CD8-positive, alpha-beta memory T cell (primary cell): Measurements from ENCODE around the gene FAF1. TPM values are rescaled to one million over a fixed set of nuclear protein-coding genes. Genes with fewer than 3 reads are reported as not detected.

ENCODE experiments used
- CTCF ChIA-PET: fragments of 350-600 bp; sonication (Branson Sonifier 250); formaldehyde crosslinking; loops from one replicate; lab custom pipeline; 2021; ENCODE audit warnings: antibody characterized with exemption; lab: Charles Lee
- POLR2A ChIA-PET: fragments of 350-600 bp; sonication (Branson Sonifier 250); formaldehyde crosslinking; loops from one replicate; lab custom pipeline; 2021; ENCODE audit warnings: antibody characterized with exemption; lab: Charles Lee
- DNase-seq, 5 donors: peaks; one replicate each; pipeline versions ENCODE4 v3.0.0 to v3.0.0-alpha.2; 2020 to 2022; ENCODE audit warnings: mixed read lengths in 1 of 5
- H3K27ac ChIP-seq: one replicate; pipeline ENCODE4 v1.7.0; 2013; ENCODE audit warnings: low read depth, mild to moderate bottlenecking, low read length, moderate library complexity
- H3K27me3 ChIP-seq: 2 replicates; pipeline ENCODE4 v1.7.0; 2013; ENCODE audit warnings: low read length, mild to moderate bottlenecking; ENCODE audit not compliant: insufficient read depth, poor library complexity, severe bottlenecking
- H3K36me3 ChIP-seq: 2 replicates; pipeline ENCODE4 v1.7.0; 2013; ENCODE audit warnings: mild to moderate bottlenecking, low read length, moderate library complexity; ENCODE audit not compliant: insufficient read depth
- H3K4me1 ChIP-seq: 2 replicates; pipeline ENCODE4 v1.7.0; 2013; ENCODE audit warnings: mild to moderate bottlenecking, low read length, moderate library complexity; ENCODE audit not compliant: insufficient read depth
- H3K4me3 ChIP-seq: 2 replicates; pipeline ENCODE4 v1.7.0; 2013; ENCODE audit warnings: mild to moderate bottlenecking, low read length
- H3K9me3 ChIP-seq: 2 replicates; pipeline ENCODE4 v1.7.0; 2013; ENCODE audit warnings: mild to moderate bottlenecking, low read length
- H3K27ac Mint-ChIP-seq, 8 donors: one replicate each; pipeline ENCODE4 v1.8.0; 2020 to 2021; ENCODE audit warnings: mixed read lengths in 8 of 8, mild to moderate bottlenecking in 6 of 8, inconsistent platforms in 3 of 8, moderate library complexity in 3 of 8
- H3K27me3 Mint-ChIP-seq, 2 donors: one replicate each; pipeline ENCODE4 v1.8.0; 2020 to 2021; ENCODE audit warnings: mixed read lengths in 2 of 2, mild to moderate bottlenecking in 1 of 2, moderate library complexity in 1 of 2
- H3K36me3 Mint-ChIP-seq, 3 donors: one replicate each; pipeline ENCODE4 v1.8.0; 2020 to 2021; ENCODE audit warnings: mixed read lengths in 3 of 3, inconsistent platforms in 1 of 3, mild to moderate bottlenecking in 1 of 3
- H3K4me1 Mint-ChIP-seq, 3 donors: one replicate each; pipeline ENCODE4 v1.8.0; 2020 to 2021; ENCODE audit warnings: mixed read lengths in 3 of 3, inconsistent platforms in 1 of 3, mild to moderate bottlenecking in 1 of 3
- H3K4me3 Mint-ChIP-seq, 7 donors: one replicate each; pipeline ENCODE4 v1.8.0; 2020 to 2021; ENCODE audit warnings: mixed read lengths in 7 of 7, mild to moderate bottlenecking in 6 of 7, moderate library complexity in 4 of 7, inconsistent platforms in 2 of 7
- H3K9me3 Mint-ChIP-seq, 5 donors: one replicate each; pipeline ENCODE4 v1.8.0; 2020 to 2022; ENCODE audit warnings: mixed read lengths in 5 of 5, mild to moderate bottlenecking in 3 of 5, moderate library complexity in 2 of 5, inconsistent platforms in 1 of 5
- polyA plus RNA-seq: library from polyadenylated mRNA; unstranded; fragments of 300-500 nt; fragmentation: Illumina TruSeq; gene quantifications from one replicate; pipeline ENCODE4 v1.2.3, GENCODE V29; 2021
- total RNA-seq, 2 experiments: library from RNA; stranded (reverse); gene quantifications; one replicate each; pipeline ENCODE4 v1.2.3, GENCODE V29; 2021

Gene FAF1
- total and polyA plus RNA-seq, 3 experiments from 2014 or later, result 66.4 to 87.1 (median 78.2) TPM

DNA sequence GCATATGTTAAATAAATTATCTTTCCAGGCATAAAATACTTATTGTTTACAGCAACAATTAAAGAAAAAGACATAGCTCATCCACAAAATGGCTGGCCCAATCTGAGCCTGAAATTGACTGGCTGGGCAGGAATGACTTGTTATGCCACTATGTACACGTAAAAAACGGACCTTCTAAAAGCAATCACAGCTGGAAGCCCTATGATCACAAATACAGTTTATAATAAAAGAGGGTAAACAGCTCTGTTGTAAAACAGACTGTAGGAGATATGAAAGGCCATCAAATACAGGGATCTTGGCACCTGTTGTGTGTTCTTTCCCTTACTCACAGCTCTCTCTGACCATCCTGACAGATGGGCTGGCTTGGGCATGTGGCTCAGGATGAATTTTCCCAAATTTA lies 466.4 kb downstream of the FAF1 start:
- H3K4me3 ChIP-seq, result no peak overlapping the region
- H3K9me3 Mint-ChIP-seq, result peaks cover 5 to 20% (median 18%) of the 10 kb centered on the region in 5 donors
- no peak overlapping the region for H3K4me3 Mint-ChIP-seq
- ChIA-PET POLR2A (no interaction called here), CTCF (no interaction called here)
- peaks cover 28 to 65% (median 53%) of the 10 kb centered on the region in 3 donors for H3K36me3 Mint-ChIP-seq
- H3K27me3 ChIP-seq, result no peaks in the 10 kb centered on the region
- no peaks in the 10 kb centered on the region for H3K27me3 Mint-ChIP-seq
- no peak overlapping the region for H3K27ac Mint-ChIP-seq
- no peak overlapping the region for H3K27ac ChIP-seq
- no peaks in the 10 kb centered on the region for H3K4me1 ChIP-seq
- H3K9me3 ChIP-seq, result no peaks in the 10 kb centered on the region
- no peak for DNase-seq
- H3K36me3 ChIP-seq, result peaks cover 24% of the 10 kb centered on the region
- peaks cover 0 to 18% (median 13%) of the 10 kb centered on the region in 3 donors for H3K4me1 Mint-ChIP-seq

DNA sequence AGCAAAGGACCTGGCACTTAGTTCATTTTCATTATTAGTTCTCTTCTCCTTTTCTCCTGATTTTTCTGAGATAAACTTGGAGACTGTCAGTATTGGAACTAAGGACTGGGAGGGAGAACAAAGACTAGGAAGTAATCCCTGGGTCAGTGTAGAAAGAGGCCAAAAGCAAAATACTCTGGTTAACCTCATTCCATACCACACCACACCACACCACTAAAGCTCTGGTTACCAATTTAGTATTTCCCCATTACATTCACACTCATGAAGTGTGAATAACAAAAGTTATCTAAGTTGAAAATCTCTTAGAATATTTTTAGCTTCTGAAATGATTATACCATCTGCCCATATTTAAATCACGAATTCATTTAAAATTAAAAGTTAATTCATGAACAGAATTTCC lies 467.9 kb downstream of the FAF1 start:
- Mint-ChIP-seq H3K4me1 (peaks cover 0 to 21% (median 13%) of the 10 kb centered on the region in 3 donors), H3K9me3 (peaks cover 4 to 11% (median 9%) of the 10 kb centered on the region in 5 donors), H3K36me3 (peaks cover 35 to 63% (median 56%) of the 10 kb centered on the region in 3 donors)

DNA sequence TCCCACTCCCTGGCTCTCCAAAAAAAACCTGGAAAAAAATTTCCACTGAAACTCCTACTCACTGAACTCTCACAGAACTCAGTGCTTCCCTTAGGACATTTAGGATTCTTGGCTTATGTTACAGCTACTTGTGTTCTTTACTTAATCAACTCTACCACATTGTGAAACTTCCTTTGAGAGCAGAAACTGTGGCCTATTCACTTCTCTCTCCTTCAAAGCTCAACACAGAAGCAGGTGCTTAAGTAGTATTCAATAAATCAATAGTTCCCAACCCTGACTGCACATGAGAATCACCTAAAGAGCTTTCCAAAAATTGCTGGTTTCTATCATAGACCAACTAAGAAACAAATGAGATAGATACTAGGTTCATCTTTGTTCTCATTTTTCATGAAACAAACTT lies 468.9 kb downstream of the FAF1 start:
- CTCF ChIA-PET, result no interaction called here
- no peaks in the 10 kb centered on the region for H3K4me1 ChIP-seq
- peaks cover 39 to 61% (median 57%) of the 10 kb centered on the region in 3 donors for H3K36me3 Mint-ChIP-seq

More for the DNA sequence above, 467.9 kb downstream of the FAF1 start:
- Mint-ChIP-seq H3K27ac (peak overlapping the region in 3 of 8 donors; percentile 14 to 68 (median 21)), H3K27me3 (no peaks in the 10 kb centered on the region), H3K4me3 (no peak overlapping the region)
- H3K36me3 ChIP-seq, result peaks cover 24% of the 10 kb centered on the region
- H3K27ac ChIP-seq, result no peak overlapping the region
- H3K9me3 ChIP-seq, result no peaks in the 10 kb centered on the region
- no peak overlapping the region for H3K4me3 ChIP-seq
- ChIA-PET POLR2A (no interaction called here), CTCF (no interaction called here)
- no peaks in the 10 kb centered on the region for H3K4me1 ChIP-seq
- no peak for DNase-seq
- no peaks in the 10 kb centered on the region for H3K27me3 ChIP-seq

DNA sequence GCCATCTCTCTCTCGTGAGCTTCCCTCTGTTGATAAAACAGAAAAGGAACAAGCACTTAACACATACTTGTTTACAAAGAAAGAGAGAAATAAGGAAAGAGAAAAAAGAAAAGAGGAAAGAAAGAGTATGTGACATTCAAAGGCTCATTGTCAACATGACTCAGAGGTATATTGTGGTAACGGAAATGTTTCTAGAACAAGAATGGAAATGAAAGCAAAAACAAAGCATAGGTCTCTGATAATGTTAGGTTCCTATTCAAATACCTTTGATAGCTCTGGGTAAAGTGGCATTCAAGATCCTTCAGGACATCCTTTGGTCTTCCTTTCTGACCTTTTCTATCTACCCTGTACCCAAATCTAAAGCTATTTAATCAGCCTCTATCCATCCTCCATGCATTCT lies 469.4 kb downstream of the FAF1 start:
- no peak for DNase-seq
- H3K4me1 ChIP-seq, result no peaks in the 10 kb centered on the region
- H3K9me3 Mint-ChIP-seq, result peaks cover 0 to under 1% (median 0%) of the 10 kb centered on the region in 5 donors
- peaks cover 0 to 31% (median 17%) of the 10 kb centered on the region in 3 donors for H3K4me1 Mint-ChIP-seq
- H3K36me3 ChIP-seq, result peaks cover 19% of the 10 kb centered on the region
- H3K9me3 ChIP-seq, result no peaks in the 10 kb centered on the region
- H3K27ac Mint-ChIP-seq, result peak overlapping the region in 7 of 8 donors; percentile 17 to 92 (median 79)
- no peaks in the 10 kb centered on the region for H3K27me3 Mint-ChIP-seq
- H3K4me3 Mint-ChIP-seq, result peak overlapping the region in 3 of 7 donors; percentile 30 to 79 (median 36)
- CTCF ChIA-PET, result no interaction called here
- H3K27me3 ChIP-seq, result no peaks in the 10 kb centered on the region
- no peak overlapping the region for H3K27ac ChIP-seq
- H3K36me3 Mint-ChIP-seq, result peaks cover 42 to 61% (median 55%) of the 10 kb centered on the region in 3 donors
- no peak overlapping the region for H3K4me3 ChIP-seq
- POLR2A ChIA-PET, result no interaction called here

More for the DNA sequence above, 468.9 kb downstream of the FAF1 start:
- no peaks in the 10 kb centered on the region for H3K27me3 Mint-ChIP-seq
- no peak for DNase-seq
- no peaks in the 10 kb centered on the region for H3K27me3 ChIP-seq
- POLR2A ChIA-PET, result no interaction called here
- H3K4me3 ChIP-seq, result no peak overlapping the region
- H3K4me3 Mint-ChIP-seq, result peak overlapping the region in 1 of 7 donors; percentile 79
- H3K27ac ChIP-seq, result no peak overlapping the region
- peaks cover 0 to 30% (median 17%) of the 10 kb centered on the region in 3 donors for H3K4me1 Mint-ChIP-seq
- peaks cover 0 to 3% (median 3%) of the 10 kb centered on the region in 5 donors for H3K9me3 Mint-ChIP-seq
- no peaks in the 10 kb centered on the region for H3K9me3 ChIP-seq
- H3K36me3 ChIP-seq, result peaks cover 19% of the 10 kb centered on the region
- H3K27ac Mint-ChIP-seq, result peak overlapping the region in 7 of 8 donors; percentile 17 to 92 (median 79)

DNA sequence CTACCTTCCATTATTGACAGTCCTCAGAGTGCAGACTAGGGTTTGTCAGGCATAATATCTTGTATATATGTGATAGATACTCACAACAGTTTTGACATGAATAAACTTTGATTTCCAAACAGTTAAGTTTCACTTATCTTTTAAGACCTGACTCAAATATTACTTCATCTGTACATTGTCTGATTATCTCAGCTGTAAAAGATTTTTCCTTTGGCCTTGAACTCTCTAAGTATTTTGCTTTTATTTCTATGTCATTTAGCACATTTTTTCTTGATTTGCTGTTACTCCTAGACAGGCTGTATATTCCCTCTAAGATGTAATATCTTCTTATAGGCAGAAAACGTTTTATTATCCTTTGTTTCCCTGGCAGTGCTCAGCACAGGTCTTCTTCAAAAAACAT lies 471.2 kb downstream of the FAF1 start:
- POLR2A ChIA-PET, result no interaction called here
- Mint-ChIP-seq H3K36me3 (peaks cover 43 to 53% (median 50%) of the 10 kb centered on the region in 3 donors), H3K27me3 (no peaks in the 10 kb centered on the region), H3K9me3 (peaks cover 0 to 2% (median 0%) of the 10 kb centered on the region in 5 donors), H3K27ac (peak overlapping the region in 2 of 8 donors; percentile 6 to 32), H3K4me1 (peaks cover 0 to 31% (median 18%) of the 10 kb centered on the region in 3 donors), H3K4me3 (no peak overlapping the region)
- no peaks in the 10 kb centered on the region for H3K4me1 ChIP-seq
- no peaks in the 10 kb centered on the region for H3K27me3 ChIP-seq
- no peak overlapping the region for H3K4me3 ChIP-seq
- H3K27ac ChIP-seq, result no peak overlapping the region
- CTCF ChIA-PET, result no interaction called here
- H3K36me3 ChIP-seq, result peaks cover 19% of the 10 kb centered on the region
- no peaks in the 10 kb centered on the region for H3K9me3 ChIP-seq
- DNase-seq, result no peak

DNA sequence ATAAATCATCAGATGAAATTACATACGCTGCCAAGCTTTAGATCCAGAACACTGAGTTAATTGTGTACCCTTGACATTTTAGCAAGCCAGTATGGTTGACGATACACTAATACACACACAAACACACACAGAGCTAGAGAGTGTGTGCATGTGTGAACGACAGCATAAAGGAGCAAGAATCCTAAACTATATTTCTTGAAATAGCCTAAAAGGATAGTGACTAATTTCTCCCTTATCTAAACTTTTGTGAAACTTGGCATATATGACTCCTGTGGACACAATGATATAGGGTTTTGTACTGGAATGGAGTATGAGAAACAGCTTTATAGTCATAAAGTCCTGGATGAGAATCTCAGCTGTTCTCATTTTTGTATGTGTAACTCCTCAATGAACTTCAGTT lies 471.7 kb downstream of the FAF1 start:
- H3K4me3 Mint-ChIP-seq, result no peak overlapping the region
- H3K4me1 ChIP-seq, result no peaks in the 10 kb centered on the region
- H3K9me3 Mint-ChIP-seq, result peaks cover 0 to 2% (median 0%) of the 10 kb centered on the region in 5 donors
- no peak for DNase-seq
- H3K36me3 ChIP-seq, result peaks cover 19% of the 10 kb centered on the region
- H3K9me3 ChIP-seq, result no peaks in the 10 kb centered on the region
- peak overlapping the region in 1 of 8 donors; percentile 6 for H3K27ac Mint-ChIP-seq
- no peak overlapping the region for H3K27ac ChIP-seq
- POLR2A ChIA-PET, result no interaction called here
- peaks cover 0 to 31% (median 16%) of the 10 kb centered on the region in 3 donors for H3K4me1 Mint-ChIP-seq
- no peak overlapping the region for H3K4me3 ChIP-seq
- peaks cover 43 to 59% (median 53%) of the 10 kb centered on the region in 3 donors for H3K36me3 Mint-ChIP-seq
- H3K27me3 ChIP-seq, result no peaks in the 10 kb centered on the region
- CTCF ChIA-PET, result no interaction called here
- no peaks in the 10 kb centered on the region for H3K27me3 Mint-ChIP-seq

DNA sequence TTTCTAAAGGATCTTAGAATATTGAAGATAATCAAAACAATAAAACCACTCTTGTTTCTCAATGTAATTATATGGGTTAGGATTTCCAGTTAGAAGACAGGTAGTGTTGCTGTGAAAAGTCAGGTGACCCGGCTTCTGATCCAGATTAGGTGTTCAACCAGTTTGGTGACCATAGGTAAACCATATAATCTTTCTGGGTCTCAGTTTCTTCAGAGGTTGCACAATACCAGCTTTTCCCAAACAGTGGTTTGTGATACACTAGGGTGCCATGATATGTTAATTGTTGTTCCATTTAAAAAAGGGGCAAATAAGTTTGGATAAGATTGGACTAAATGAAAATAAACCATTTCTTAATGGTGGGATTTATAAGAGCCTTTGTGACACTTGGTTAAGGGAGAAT lies 472.3 kb downstream of the FAF1 start:
- Histone ChIP-seq H3K4me3 (no peak overlapping the region), H3K27me3 (no peaks in the 10 kb centered on the region), H3K27ac (no peak overlapping the region), H3K9me3 (no peaks in the 10 kb centered on the region), H3K36me3 (peaks cover 19% of the 10 kb centered on the region), H3K4me1 (no peaks in the 10 kb centered on the region)
- Mint-ChIP-seq H3K27me3 (no peaks in the 10 kb centered on the region), H3K36me3 (peaks cover 43 to 60% (median 53%) of the 10 kb centered on the region in 3 donors), H3K27ac (no peak overlapping the region), H3K9me3 (peaks cover 0 to 2% (median 0%) of the 10 kb centered on the region in 5 donors), H3K4me1 (peaks cover 0 to 30% (median 16%) of the 10 kb centered on the region in 3 donors), H3K4me3 (no peak overlapping the region)
- ChIA-PET CTCF (no interaction called here), POLR2A (no interaction called here)
- no peak for DNase-seq

DNA sequence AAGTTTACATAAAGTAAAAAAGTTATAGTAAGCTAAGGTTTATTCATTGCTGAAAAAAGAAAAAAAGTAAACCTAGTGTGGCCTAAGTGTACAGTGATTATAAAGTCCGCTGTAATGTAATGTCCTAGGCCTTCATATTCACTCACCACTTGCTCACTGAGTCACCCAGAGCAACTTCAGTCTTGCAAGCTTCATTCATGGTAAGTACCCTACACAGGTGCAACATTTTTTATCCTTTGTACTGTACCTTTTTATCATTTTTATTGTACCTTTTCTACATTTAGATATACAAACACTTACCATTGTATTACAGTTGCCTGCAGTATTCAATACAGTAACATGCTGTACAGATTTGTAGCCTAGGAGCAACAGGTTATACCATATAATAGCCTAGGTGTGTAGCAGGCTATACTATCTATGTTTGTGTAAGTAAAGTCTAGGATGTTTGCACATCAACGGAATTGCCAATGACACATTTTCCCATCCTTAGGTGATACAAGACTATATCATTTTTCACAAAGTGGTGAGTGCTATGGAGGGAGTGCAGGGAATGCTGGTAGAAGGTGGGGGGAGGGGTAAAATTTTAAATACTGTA lies 478.8 kb downstream of the FAF1 start:
- no peaks in the 10 kb centered on the region for H3K27me3 ChIP-seq
- peak overlapping the region in 1 of 8 donors; percentile 38 for H3K27ac Mint-ChIP-seq
- H3K4me3 ChIP-seq, result no peak overlapping the region
- H3K4me1 Mint-ChIP-seq, result peaks cover 0 to 2% (median 2%) of the 10 kb centered on the region in 3 donors
- peaks cover 0 to 2% (median 0%) of the 10 kb centered on the region in 5 donors for H3K9me3 Mint-ChIP-seq
- POLR2A ChIA-PET, result no interaction called here
- H3K36me3 Mint-ChIP-seq, result peaks cover 9 to 27% (median 14%) of the 10 kb centered on the region in 3 donors
- H3K27me3 Mint-ChIP-seq, result no peaks in the 10 kb centered on the region
- no peaks in the 10 kb centered on the region for H3K36me3 ChIP-seq
- no peaks in the 10 kb centered on the region for H3K4me1 ChIP-seq
- H3K9me3 ChIP-seq, result no peaks in the 10 kb centered on the region
- H3K4me3 Mint-ChIP-seq, result no peak overlapping the region
- H3K27ac ChIP-seq, result no peak overlapping the region
- DNase-seq, result no peak
- CTCF ChIA-PET, result no interaction called here
